ENCODE measurements around the gene TRIM34.

GRCh38 chr11:5603326-5603725 is 21.5 kb upstream of the TRIM34 start:
- TF ChIP-seq CTCF (IDR thresholded peaks at IDR 0.05; ENCODE audit: insufficient read depth, low read depth, low read length) (no peak), EZH2 (IDR thresholded peaks at IDR 0.05; ENCODE audit: insufficient read depth, low read length) (no peak)

All from astrocyte (in vitro differentiated cells and primary cell).